ENCODE data around the gene BRINP3. TPM values are rescaled to one million over a fixed set of nuclear protein-coding genes. Genes with fewer than 3 reads are reported as not detected.

The BRINP3 gene
- total RNA-seq, 1 experiment from 2014 or later = 0.28 TPM

- H3K9me3 Mint-ChIP-seq = no peaks in the 10 kb centered on the region
- H3K4me3 Mint-ChIP-seq = no peak overlapping the region
- H3K27ac Mint-ChIP-seq = no peak overlapping the region
- POLR2A ChIA-PET = no interaction called here
- CTCF ChIA-PET = interaction anchor here (2.8 kb wide), 1 partner anchor 11 kb away, joined by 9 read pairs; no protein-coding TSS in a partner anchor
- TF ChIP-seq, protein P1, sequence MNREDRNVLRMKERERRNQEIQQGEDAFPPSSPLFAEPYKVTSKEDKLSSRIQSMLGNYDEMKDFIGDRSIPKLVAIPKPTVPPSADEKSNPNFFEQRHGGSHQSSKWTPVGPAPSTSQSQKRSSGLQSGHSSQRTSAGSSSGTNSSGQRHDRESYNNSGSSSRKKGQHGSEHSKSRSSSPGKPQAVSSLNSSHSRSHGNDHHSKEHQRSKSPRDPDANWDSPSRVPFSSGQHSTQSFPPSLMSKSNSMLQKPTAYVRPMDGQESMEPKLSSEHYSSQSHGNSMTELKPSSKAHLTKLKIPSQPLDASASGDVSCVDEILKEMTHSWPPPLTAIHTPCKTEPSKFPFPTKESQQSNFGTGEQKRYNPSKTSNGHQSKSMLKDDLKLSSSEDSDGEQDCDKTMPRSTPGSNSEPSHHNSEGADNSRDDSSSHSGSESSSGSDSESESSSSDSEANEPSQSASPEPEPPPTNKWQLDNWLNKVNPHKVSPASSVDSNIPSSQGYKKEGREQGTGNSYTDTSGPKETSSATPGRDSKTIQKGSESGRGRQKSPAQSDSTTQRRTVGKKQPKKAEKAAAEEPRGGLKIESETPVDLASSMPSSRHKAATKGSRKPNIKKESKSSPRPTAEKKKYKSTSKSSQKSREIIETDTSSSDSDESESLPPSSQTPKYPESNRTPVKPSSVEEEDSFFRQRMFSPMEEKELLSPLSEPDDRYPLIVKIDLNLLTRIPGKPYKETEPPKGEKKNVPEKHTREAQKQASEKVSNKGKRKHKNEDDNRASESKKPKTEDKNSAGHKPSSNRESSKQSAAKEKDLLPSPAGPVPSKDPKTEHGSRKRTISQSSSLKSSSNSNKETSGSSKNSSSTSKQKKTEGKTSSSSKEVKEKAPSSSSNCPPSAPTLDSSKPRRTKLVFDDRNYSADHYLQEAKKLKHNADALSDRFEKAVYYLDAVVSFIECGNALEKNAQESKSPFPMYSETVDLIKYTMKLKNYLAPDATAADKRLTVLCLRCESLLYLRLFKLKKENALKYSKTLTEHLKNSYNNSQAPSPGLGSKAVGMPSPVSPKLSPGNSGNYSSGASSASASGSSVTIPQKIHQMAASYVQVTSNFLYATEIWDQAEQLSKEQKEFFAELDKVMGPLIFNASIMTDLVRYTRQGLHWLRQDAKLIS (CRISPR knock-in tag; IDR thresholded peaks at IDR 0.05; ENCODE audit: borderline replicate concordance) = no peak
- no peak for TF ChIP-seq RORB (CRISPR knock-in tag; IDR thresholded peaks at IDR 0.05)
- no peak for TF ChIP-seq E2F4 (CRISPR knock-in tag; IDR thresholded peaks at IDR 0.05; ENCODE audit: borderline replicate concordance, low read depth)
- TF ChIP-seq KAT7 (CRISPR knock-in tag; IDR thresholded peaks at IDR 0.05; ENCODE audit: borderline replicate concordance) = no peak
- TF ChIP-seq ZNF671 (CRISPR knock-in tag; IDR thresholded peaks at IDR 0.05) = no peak
- no peak for TF ChIP-seq NFATC4 (CRISPR knock-in tag; IDR thresholded peaks at IDR 0.05)
- no peak for TF ChIP-seq GRHL2 (CRISPR knock-in tag; IDR thresholded peaks at IDR 0.05; ENCODE audit: insufficient replicate concordance, severe bottlenecking)
- TF ChIP-seq SOX15 (CRISPR knock-in tag; IDR thresholded peaks at IDR 0.05) = no peak
- no peak for TF ChIP-seq JUN (CRISPR knock-in tag; IDR thresholded peaks at IDR 0.05)
- TF ChIP-seq ZNF416 (CRISPR knock-in tag; IDR thresholded peaks at IDR 0.05) = no peak
- TF ChIP-seq TEAD1 (CRISPR knock-in tag; IDR thresholded peaks at IDR 0.05) = no peak
- no peaks in the 10 kb centered on the region for H3K36me3 Mint-ChIP-seq
- DNase-seq (ENCODE audit: low spot score) = no peak
- H3K4me1 Mint-ChIP-seq = no peaks in the 10 kb centered on the region
- H3K27me3 Mint-ChIP-seq (ENCODE audit: low read depth) = no peaks in the 10 kb centered on the region
- no peak for ATAC-seq
Observed at GRCh38 chr1:190095596-190095995, 382.1 kb downstream of the BRINP3 start.

DNA sequence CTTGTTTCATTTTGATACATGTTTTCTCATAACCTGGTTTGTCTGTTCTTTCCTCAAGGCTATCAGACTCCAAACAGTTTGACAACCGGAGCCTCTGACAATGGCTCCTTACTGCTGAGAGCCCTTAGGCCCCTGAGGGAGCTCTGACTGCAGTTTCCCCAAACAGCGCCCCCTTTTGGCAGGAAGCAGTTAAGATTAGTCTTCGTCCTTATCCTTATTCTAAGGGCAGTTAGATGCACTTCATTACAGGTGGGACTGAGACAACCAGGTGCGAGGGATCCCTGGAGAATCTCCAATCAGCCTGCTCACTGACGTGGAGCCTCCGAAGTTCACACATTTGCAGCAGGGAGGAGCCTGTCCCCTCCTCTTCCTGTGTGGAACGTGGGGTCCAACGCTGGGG lies 393.1 kb downstream of the BRINP3 start:
- ChIA-PET CTCF (interaction anchor here (0.6 to 1.5 kb wide), 15 partner anchors 9 to 1772 kb away, joined by 3 to 10 read pairs (median 4); no protein-coding TSS in a partner anchor), POLR2A (no interaction called here)
- ATAC-seq (peak; percentile 99), DNase-seq (ENCODE audit: low spot score) (peak; percentile 85)
- Mint-ChIP-seq H3K27me3 (ENCODE audit: low read depth) (no peaks in the 10 kb centered on the region), H3K36me3 (no peaks in the 10 kb centered on the region), H3K4me3 (peak overlapping the region; percentile 16; the same call in 1 of the 2 replicates), H3K27ac (peak overlapping the region; percentile 86), H3K9me3 (no peaks in the 10 kb centered on the region), H3K4me1 (peaks cover 3% of the 10 kb centered on the region)
- TF ChIP-seq, protein P2, sequence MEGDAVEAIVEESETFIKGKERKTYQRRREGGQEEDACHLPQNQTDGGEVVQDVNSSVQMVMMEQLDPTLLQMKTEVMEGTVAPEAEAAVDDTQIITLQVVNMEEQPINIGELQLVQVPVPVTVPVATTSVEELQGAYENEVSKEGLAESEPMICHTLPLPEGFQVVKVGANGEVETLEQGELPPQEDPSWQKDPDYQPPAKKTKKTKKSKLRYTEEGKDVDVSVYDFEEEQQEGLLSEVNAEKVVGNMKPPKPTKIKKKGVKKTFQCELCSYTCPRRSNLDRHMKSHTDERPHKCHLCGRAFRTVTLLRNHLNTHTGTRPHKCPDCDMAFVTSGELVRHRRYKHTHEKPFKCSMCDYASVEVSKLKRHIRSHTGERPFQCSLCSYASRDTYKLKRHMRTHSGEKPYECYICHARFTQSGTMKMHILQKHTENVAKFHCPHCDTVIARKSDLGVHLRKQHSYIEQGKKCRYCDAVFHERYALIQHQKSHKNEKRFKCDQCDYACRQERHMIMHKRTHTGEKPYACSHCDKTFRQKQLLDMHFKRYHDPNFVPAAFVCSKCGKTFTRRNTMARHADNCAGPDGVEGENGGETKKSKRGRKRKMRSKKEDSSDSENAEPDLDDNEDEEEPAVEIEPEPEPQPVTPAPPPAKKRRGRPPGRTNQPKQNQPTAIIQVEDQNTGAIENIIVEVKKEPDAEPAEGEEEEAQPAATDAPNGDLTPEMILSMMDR (IDR thresholded peaks at IDR 0.05) = peak; percentile 83
- TF ChIP-seq, protein P3, sequence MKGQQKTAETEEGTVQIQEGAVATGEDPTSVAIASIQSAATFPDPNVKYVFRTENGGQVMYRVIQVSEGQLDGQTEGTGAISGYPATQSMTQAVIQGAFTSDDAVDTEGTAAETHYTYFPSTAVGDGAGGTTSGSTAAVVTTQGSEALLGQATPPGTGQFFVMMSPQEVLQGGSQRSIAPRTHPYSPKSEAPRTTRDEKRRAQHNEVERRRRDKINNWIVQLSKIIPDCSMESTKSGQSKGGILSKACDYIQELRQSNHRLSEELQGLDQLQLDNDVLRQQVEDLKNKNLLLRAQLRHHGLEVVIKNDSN (CRISPR knock-in tag; IDR thresholded peaks at IDR 0.05) = no peak
- TF ChIP-seq ARID4B (CRISPR knock-in tag; IDR thresholded peaks at IDR 0.05; ENCODE audit: borderline replicate concordance) = no peak
- peak; percentile 76 for TF ChIP-seq MAX (CRISPR knock-in tag; IDR thresholded peaks at IDR 0.05)

Data from WTC11 (cell line).